Chondrocyte (in vitro differentiated cells): ENCODE data around the gene NPAS3. TPM values are rescaled to one million over a fixed set of nuclear protein-coding genes. Genes with fewer than 3 reads are reported as not detected.

ENCODE experiments used
- DNase-seq: peaks from one replicate; pipeline ENCODE4 v3.0.0; 2021; ENCODE audit warnings: mixed read lengths, low spot score
- H3K27ac Mint-ChIP-seq: one replicate; pipeline ENCODE4 v1.8.0; 2021; ENCODE audit warnings: mild to moderate bottlenecking, moderate library complexity, mixed read lengths; ENCODE audit not compliant: unreplicated experiment
- H3K27me3 Mint-ChIP-seq: 2 replicates; pipeline ENCODE4 v1.8.0; 2021; ENCODE audit warnings: low read depth, mixed read lengths
- H3K36me3 Mint-ChIP-seq: 2 replicates; pipeline ENCODE4 v1.8.0; 2021; ENCODE audit warnings: low read depth, mixed read lengths
- H3K4me1 Mint-ChIP-seq: 2 replicates; pipeline ENCODE4 v1.8.0; 2021; ENCODE audit warnings: low read depth, mild to moderate bottlenecking, mixed read lengths
- H3K4me3 Mint-ChIP-seq: one replicate; pipeline ENCODE4 v1.8.0; 2021; ENCODE audit warnings: mild to moderate bottlenecking, moderate library complexity, mixed read lengths; ENCODE audit not compliant: unreplicated experiment
- H3K9me3 Mint-ChIP-seq: 2 replicates; pipeline ENCODE4 v1.8.0; 2021; ENCODE audit warnings: low read depth, mixed read lengths
- CTCF ChIP-seq: fragments of 200-600 bp; sonication (generic); IDR thresholded peaks from 2 replicates; pipeline ENCODE4 v1.5.0; 2021; ENCODE audit warnings: antibody characterized with exemption, mild to moderate bottlenecking, moderate library complexity
- total RNA-seq: library from RNA; stranded (reverse); gene quantifications from 3 replicates; pipeline ENCODE4 v1.2.1, GENCODE V29; 2021

Gene NPAS3
- total RNA-seq, 1 donor from 2014 or later: 2.6 TPM

GRCh38 chr14:33343016-33343415, 404.3 kb downstream of the NPAS3 start:
- Mint-ChIP-seq H3K27ac (no peak overlapping the region), H3K4me3 (no peak overlapping the region), H3K27me3 (no peaks in the 10 kb centered on the region), H3K4me1 (no peaks in the 10 kb centered on the region), H3K36me3 (no peaks in the 10 kb centered on the region), H3K9me3 (no peaks in the 10 kb centered on the region)
- TF ChIP-seq CTCF: no peak
- no peak for DNase-seq

GRCh38 chr14:33347796-33348195, 409.1 kb downstream of the NPAS3 start:
- DNase-seq: no peak
- H3K27me3 Mint-ChIP-seq: peaks cover 3% of the 10 kb centered on the region
- peaks cover 6% of the 10 kb centered on the region for H3K4me1 Mint-ChIP-seq
- H3K4me3 Mint-ChIP-seq: no peak overlapping the region
- TF ChIP-seq CTCF: no peak
- H3K36me3 Mint-ChIP-seq: no peaks in the 10 kb centered on the region
- peaks cover 3% of the 10 kb centered on the region for H3K9me3 Mint-ChIP-seq
- H3K27ac Mint-ChIP-seq: no peak overlapping the region

GRCh38 chr14:33348510-33348909, 409.8 kb downstream of the NPAS3 start:
- H3K27me3 Mint-ChIP-seq: peaks cover 3% of the 10 kb centered on the region
- H3K9me3 Mint-ChIP-seq: peaks cover 3% of the 10 kb centered on the region
- H3K27ac Mint-ChIP-seq: no peak overlapping the region

GRCh38 chr14:33349871-33350270, 411.2 kb downstream of the NPAS3 start:
- TF ChIP-seq CTCF: no peak
- Mint-ChIP-seq H3K27ac (no peak overlapping the region), H3K4me1 (peaks cover 11% of the 10 kb centered on the region), H3K4me3 (no peak overlapping the region), H3K36me3 (no peaks in the 10 kb centered on the region), H3K27me3 (peaks cover 3% of the 10 kb centered on the region), H3K9me3 (peaks cover 3% of the 10 kb centered on the region)
- no peak for DNase-seq

More at GRCh38 chr14:33348510-33348909, 409.8 kb downstream of the NPAS3 start:
- no peak for TF ChIP-seq CTCF
- peaks cover 11% of the 10 kb centered on the region for H3K4me1 Mint-ChIP-seq
- DNase-seq: no peak
- H3K36me3 Mint-ChIP-seq: no peaks in the 10 kb centered on the region
- H3K4me3 Mint-ChIP-seq: no peak overlapping the region

GRCh38 chr14:33350366-33350990, 411.8 kb downstream of the NPAS3 start:
- H3K4me3 Mint-ChIP-seq: no peak overlapping the region
- H3K36me3 Mint-ChIP-seq: no peaks in the 10 kb centered on the region
- H3K9me3 Mint-ChIP-seq: peaks cover 3% of the 10 kb centered on the region
- H3K27ac Mint-ChIP-seq: no peak overlapping the region
- no peak for DNase-seq
- H3K27me3 Mint-ChIP-seq: peaks cover 3% of the 10 kb centered on the region
- peaks cover 11% of the 10 kb centered on the region for H3K4me1 Mint-ChIP-seq
- TF ChIP-seq CTCF: no peak
